ENCODE data around the gene SLC4A3. TPM values are rescaled to one million over a fixed set of nuclear protein-coding genes. Genes with fewer than 3 reads are reported as not detected.

The SLC4A3 gene
- total and polyA plus RNA-seq, 2 of the 13 experiments (the other 11 are each of a cell fraction or from before 2014, with no cell fraction given): 0.18 to 0.95 TPM

DNA sequence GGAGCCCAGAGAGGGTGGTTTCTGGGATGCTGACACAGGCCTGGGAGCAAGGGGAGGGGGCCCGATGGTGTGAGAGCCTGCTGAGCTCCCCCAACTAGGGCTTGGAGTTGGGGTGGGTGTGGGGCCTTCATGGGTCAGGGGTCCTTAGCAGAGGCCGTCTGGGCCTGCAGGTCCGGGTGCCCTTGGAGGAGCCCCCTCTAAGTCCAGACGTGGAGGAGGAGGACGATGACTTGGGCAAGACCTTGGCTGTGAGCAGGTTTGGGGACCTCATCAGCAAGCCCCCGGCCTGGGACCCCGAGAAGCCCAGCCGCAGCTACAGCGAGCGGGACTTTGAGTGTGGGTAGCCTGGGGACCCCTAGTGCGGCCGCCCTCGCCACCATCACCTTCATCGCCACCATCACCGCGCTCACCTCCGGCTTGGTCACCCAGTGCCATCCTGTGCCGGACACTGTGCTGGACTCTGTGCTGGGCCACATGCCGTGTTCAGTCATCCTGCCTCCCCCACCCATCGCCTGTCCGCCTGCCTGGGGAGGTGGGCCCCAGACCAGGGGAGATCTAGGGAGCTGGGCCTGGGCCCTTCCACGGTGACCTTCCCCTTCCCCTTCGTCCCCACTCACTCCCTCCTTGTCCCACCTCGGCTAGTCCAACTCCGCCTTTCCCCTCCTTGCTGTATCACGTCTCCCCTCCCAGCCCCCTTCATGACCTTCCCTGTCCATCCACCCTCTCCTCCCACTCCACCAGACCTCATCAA is 980 bp downstream of the SLC4A3 start:
- DNase-seq (ENCODE audit: low spot score) (no peak), ATAC-seq (no peak), FAIRE-seq (no peak)
- Histone ChIP-seq H3K79me2 (ENCODE audit: insufficient read depth, low read length) (no peaks in the 10 kb centered on the region), H3K4me3 (replicated peaks in 1 of 3; ENCODE audit: insufficient read depth in 1 of 3, low read depth in 2 of 3, low read length in 3 of 3) (peak overlapping the region in 2 of 3 experiments; percentile 52 to 72; a peak in 2 of 6 replicates), H3K9ac (ENCODE audit: insufficient read depth, low read depth, low read length) (no peak overlapping the region), H3K4me1 (ENCODE audit: insufficient read depth, low read length) (peaks cover 44% of the 10 kb centered on the region), H3K36me3 (replicated peaks in 1 of 2; ENCODE audit: control insufficient read depth in 1 of 2, insufficient read depth in 2 of 2, low read length in 2 of 2) (no peaks in the 10 kb centered on the region), H2AFZ (ENCODE audit: low read length) (no peak overlapping the region), H3K9me3 (ENCODE audit: low read length) (no peaks in the 10 kb centered on the region), H4K20me1 (ENCODE audit: insufficient read depth, low read length) (no peaks in the 10 kb centered on the region), H3K27me3 (ENCODE audit: control insufficient read depth in 1 of 2, insufficient read depth in 2 of 2, low read length in 2 of 2) (peaks cover 29 to 87% of the 10 kb centered on the region in 2 experiments; a peak in 4 of 5 replicates), H3K27ac (ENCODE audit: extremely low read length, insufficient read depth, low read length) (no peak overlapping the region), H3K4me2 (ENCODE audit: low read depth, low read length) (peak overlapping the region; percentile 81)
- in situ Hi-C loops (cut with HindIII; ENCODE audit: extremely low pct_ligation_motif_present, low pct_unique_long_range_greater_than_20kb) (no loop called here), intact Hi-C loops (cut with micrococcal nuclease; ENCODE audit: unreplicated experiment) (loop anchor here (2.0 to 5.0 kb wide), 2 partner anchors 28 to 51 kb away; no protein-coding TSS in a partner anchor)
- no TSS peak for BruUV-seq (replicated peaks)
- WGBS (ENCODE audit: low lambda C conversion rate): 70% methylated on average over 26 of the region's 26 CpGs
- ChIA-PET POLR2A (interaction anchor here (0.6 kb wide), 1 partner anchor 118 kb away, joined by 3 read pairs; no protein-coding TSS in a partner anchor), CTCF (ENCODE audit: low intra/inter-chr PET ratio, low total read pairs) (no interaction called here)
- TF ChIP-seq SUZ12 (IDR thresholded peaks at IDR 0.05; ENCODE audit: low read depth, low read length) (no peak), ZNF224 (CRISPR knock-in tag; IDR thresholded peaks at IDR 0.05) (no peak), ZSCAN21 (CRISPR knock-in tag; IDR thresholded peaks at IDR 0.05; ENCODE audit: borderline replicate concordance) (no peak), NR2F2 (IDR thresholded peaks at IDR 0.05; ENCODE audit: borderline replicate concordance, low read depth) (no peak), MTERF4 (CRISPR knock-in tag; IDR thresholded peaks at IDR 0.05) (no peak), ZNF326 (CRISPR knock-in tag; IDR thresholded peaks at IDR 0.05; ENCODE audit: borderline replicate concordance) (no peak), ZNF883 (CRISPR knock-in tag; IDR thresholded peaks at IDR 0.05; ENCODE audit: not compliant biosample characterization) (no peak), SP4 (CRISPR knock-in tag; IDR thresholded peaks at IDR 0.05) (peak; percentile 30; the same call in 1 of the 2 replicates), NFE2L2 (IDR thresholded peaks at IDR 0.05; ENCODE audit: low read length) (no peak), HES4 (CRISPR knock-in tag; IDR thresholded peaks at IDR 0.05; ENCODE audit: borderline replicate concordance) (0 out of 2 replicates have a peak, but pooled peaks have one; percentile 43), ZNF24 (IDR thresholded peaks at IDR 0.05) (no peak), CAMTA2 (CRISPR knock-in tag; IDR thresholded peaks at IDR 0.05; ENCODE audit: borderline replicate concordance) (no peak), SALL1 (CRISPR knock-in tag; IDR thresholded peaks at IDR 0.05) (peak; percentile 24; the same call in 1 of the 2 replicates), PATZ1 (CRISPR knock-in tag; IDR thresholded peaks at IDR 0.05) (no peak), ZFP91 (CRISPR knock-in tag; IDR thresholded peaks at IDR 0.05; ENCODE audit: borderline replicate concordance) (0 out of 2 replicates have a peak, but pooled peaks have one; percentile 26), MTA1 (CRISPR knock-in tag; IDR thresholded peaks at IDR 0.05; ENCODE audit: borderline replicate concordance) (0 out of 2 replicates have a peak, but pooled peaks have one; percentile 23), RCOR2 (CRISPR knock-in tag; IDR thresholded peaks at IDR 0.05) (no peak)
- TF ChIP-seq, protein P1, sequence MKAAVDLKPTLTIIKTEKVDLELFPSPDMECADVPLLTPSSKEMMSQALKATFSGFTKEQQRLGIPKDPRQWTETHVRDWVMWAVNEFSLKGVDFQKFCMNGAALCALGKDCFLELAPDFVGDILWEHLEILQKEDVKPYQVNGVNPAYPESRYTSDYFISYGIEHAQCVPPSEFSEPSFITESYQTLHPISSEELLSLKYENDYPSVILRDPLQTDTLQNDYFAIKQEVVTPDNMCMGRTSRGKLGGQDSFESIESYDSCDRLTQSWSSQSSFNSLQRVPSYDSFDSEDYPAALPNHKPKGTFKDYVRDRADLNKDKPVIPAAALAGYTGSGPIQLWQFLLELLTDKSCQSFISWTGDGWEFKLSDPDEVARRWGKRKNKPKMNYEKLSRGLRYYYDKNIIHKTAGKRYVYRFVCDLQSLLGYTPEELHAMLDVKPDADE (CRISPR knock-in tag; IDR thresholded peaks at IDR 0.05): no peak
